HUES6 (cell line): ENCODE results near the gene DDR2.

ENCODE experiments used
- H3K27ac ChIP-seq: 2 replicates; pipeline ENCODE4 v1.7.0; 2013; ENCODE audit warnings: low read depth, mild to moderate bottlenecking, low read length, inconsistent platforms
- H3K27me3 ChIP-seq: 2 replicates; pipeline ENCODE4 v1.6.1; 2013; ENCODE audit warnings: low read length; ENCODE audit not compliant: control insufficient read depth, insufficient read depth
- H3K36me3 ChIP-seq: 2 replicates; pipeline ENCODE4 v1.6.1; 2013; ENCODE audit warnings: low read length; ENCODE audit not compliant: control insufficient read depth, insufficient read depth
- H3K4me1 ChIP-seq: 2 replicates; pipeline ENCODE4 v1.6.1; 2013; ENCODE audit warnings: low read length; ENCODE audit not compliant: control insufficient read depth, insufficient read depth
- H3K4me3 ChIP-seq: 2 replicates; pipeline ENCODE4 v1.5.1; 2013; ENCODE audit warnings: low read depth, low read length
- H3K9ac ChIP-seq: one replicate; pipeline ENCODE4 v1.6.1; 2013; ENCODE audit warnings: mild to moderate bottlenecking, low read length
- H3K9me3 ChIP-seq: 2 replicates; pipeline ENCODE4 v1.6.1; 2013; ENCODE audit warnings: low read depth, low read length; ENCODE audit not compliant: control insufficient read depth, insufficient read depth

Gene DDR2

GRCh38 chr1:162609306-162609705 is 23.0 kb upstream of the DDR2 start:
- H3K36me3 ChIP-seq: no peaks in the 10 kb centered on the region
- H3K4me1 ChIP-seq: no peaks in the 10 kb centered on the region
- no peak overlapping the region for H3K4me3 ChIP-seq
- no peaks in the 10 kb centered on the region for H3K27me3 ChIP-seq
- no peaks in the 10 kb centered on the region for H3K9me3 ChIP-seq
- H3K27ac ChIP-seq: no peak overlapping the region
- H3K9ac ChIP-seq: no peak overlapping the region

- Histone ChIP-seq H3K9me3 (peaks cover 14% of the 10 kb centered on the region), H3K36me3 (no peaks in the 10 kb centered on the region), H3K4me1 (no peaks in the 10 kb centered on the region), H3K9ac (no peak overlapping the region), H3K4me3 (no peak overlapping the region), H3K27ac (no peak overlapping the region), H3K27me3 (no peaks in the 10 kb centered on the region)
Measured at GRCh38 chr1:162612606-162613400, 19.5 kb upstream of the DDR2 start.

GRCh38 chr1:162616848-162617247 is 15.4 kb upstream of the DDR2 start:
- Histone ChIP-seq H3K27ac (no peak overlapping the region), H3K4me1 (no peaks in the 10 kb centered on the region), H3K9ac (no peak overlapping the region), H3K4me3 (no peak overlapping the region), H3K27me3 (no peaks in the 10 kb centered on the region), H3K36me3 (no peaks in the 10 kb centered on the region), H3K9me3 (peaks cover 14% of the 10 kb centered on the region)

GRCh38 chr1:162617513-162617912 is 14.8 kb upstream of the DDR2 start:
- Histone ChIP-seq H3K27ac (no peak overlapping the region), H3K36me3 (no peaks in the 10 kb centered on the region), H3K4me3 (no peak overlapping the region), H3K27me3 (no peaks in the 10 kb centered on the region), H3K4me1 (no peaks in the 10 kb centered on the region), H3K9ac (no peak overlapping the region), H3K9me3 (peaks cover 14% of the 10 kb centered on the region)

GRCh38 chr1:162619076-162619475 is 13.2 kb upstream of the DDR2 start:
- H3K36me3 ChIP-seq: no peaks in the 10 kb centered on the region
- H3K9me3 ChIP-seq: peaks cover 14% of the 10 kb centered on the region
- no peaks in the 10 kb centered on the region for H3K4me1 ChIP-seq
- no peak overlapping the region for H3K4me3 ChIP-seq
- no peak overlapping the region for H3K9ac ChIP-seq
- H3K27ac ChIP-seq: no peak overlapping the region
- no peaks in the 10 kb centered on the region for H3K27me3 ChIP-seq

- H3K4me1 ChIP-seq: no peaks in the 10 kb centered on the region
- H3K9ac ChIP-seq: no peak overlapping the region
- no peaks in the 10 kb centered on the region for H3K27me3 ChIP-seq
- H3K9me3 ChIP-seq: peaks cover 13% of the 10 kb centered on the region
- no peak overlapping the region for H3K4me3 ChIP-seq
- no peak overlapping the region for H3K27ac ChIP-seq
- H3K36me3 ChIP-seq: no peaks in the 10 kb centered on the region
Measured at GRCh38 chr1:162621256-162621655, 11.0 kb upstream of the DDR2 start.

GRCh38 chr1:162625679-162626078 is 6.6 kb upstream of the DDR2 start:
- H3K9ac ChIP-seq: no peak overlapping the region
- no peaks in the 10 kb centered on the region for H3K4me1 ChIP-seq
- H3K27me3 ChIP-seq: no peaks in the 10 kb centered on the region
- no peak overlapping the region for H3K27ac ChIP-seq
- H3K36me3 ChIP-seq: no peaks in the 10 kb centered on the region
- H3K9me3 ChIP-seq: no peaks in the 10 kb centered on the region
- no peak overlapping the region for H3K4me3 ChIP-seq

- no peaks in the 10 kb centered on the region for H3K4me1 ChIP-seq
- no peaks in the 10 kb centered on the region for H3K36me3 ChIP-seq
- no peak overlapping the region for H3K9ac ChIP-seq
- H3K27ac ChIP-seq: no peak overlapping the region
- no peaks in the 10 kb centered on the region for H3K27me3 ChIP-seq
- no peak overlapping the region for H3K4me3 ChIP-seq
- H3K9me3 ChIP-seq: no peaks in the 10 kb centered on the region
Measured at GRCh38 chr1:162626094-162626493, 6.2 kb upstream of the DDR2 start.

- H3K27me3 ChIP-seq: no peaks in the 10 kb centered on the region
- H3K4me1 ChIP-seq: no peaks in the 10 kb centered on the region; the same call in 1 of the 2 replicates
- H3K27ac ChIP-seq: no peak overlapping the region
- H3K4me3 ChIP-seq: no peak overlapping the region
- H3K36me3 ChIP-seq: no peaks in the 10 kb centered on the region
- H3K9me3 ChIP-seq: no peaks in the 10 kb centered on the region
- no peak overlapping the region for H3K9ac ChIP-seq
Measured at GRCh38 chr1:162626761-162627160, 5.5 kb upstream of the DDR2 start.

- Histone ChIP-seq H3K36me3 (no peaks in the 10 kb centered on the region), H3K9me3 (no peaks in the 10 kb centered on the region), H3K4me1 (peaks cover 8% of the 10 kb centered on the region), H3K27ac (no peak overlapping the region), H3K4me3 (no peak overlapping the region), H3K9ac (no peak overlapping the region), H3K27me3 (no peaks in the 10 kb centered on the region)
Measured at GRCh38 chr1:162627662-162628296, 4.5 kb upstream of the DDR2 start.

GRCh38 chr1:162629077-162629627 is 3.1 kb upstream of the DDR2 start:
- H3K36me3 ChIP-seq: no peaks in the 10 kb centered on the region
- no peak overlapping the region for H3K27ac ChIP-seq
- no peaks in the 10 kb centered on the region for H3K9me3 ChIP-seq
- H3K4me3 ChIP-seq: no peak overlapping the region
- no peaks in the 10 kb centered on the region for H3K27me3 ChIP-seq
- peaks cover 13% of the 10 kb centered on the region for H3K4me1 ChIP-seq
- no peak overlapping the region for H3K9ac ChIP-seq
